ENCODE measurements around the gene ATXN10. TPM values are rescaled to one million over a fixed set of nuclear protein-coding genes. Genes with fewer than 3 reads are reported as not detected.

The ATXN10 gene
- total RNA-seq, 2 experiments from 2014 or later: 43.8 to 48.0 TPM

DNA sequence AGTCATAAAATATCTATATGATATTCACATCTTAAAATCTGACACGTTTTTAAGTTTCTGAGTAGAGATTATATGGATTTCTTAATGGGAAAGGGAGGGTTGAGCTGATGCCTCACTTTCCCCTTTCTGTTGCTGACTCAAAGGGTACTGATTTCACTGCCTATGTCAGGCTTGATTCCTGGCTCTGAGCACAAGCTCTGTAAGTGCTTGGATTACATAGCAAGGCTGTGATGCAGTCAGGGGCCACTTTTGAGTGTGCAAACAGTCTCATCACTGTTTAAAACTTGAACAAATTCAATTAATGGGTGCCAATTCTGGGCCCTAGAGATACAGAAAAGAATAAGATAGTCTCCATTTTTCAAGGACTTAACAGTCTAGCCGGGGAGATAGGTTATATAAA, 14.4 kb downstream of the ATXN10 start:
- ChIA-PET CTCF (no interaction called here), POLR2A (no interaction called here)
- no peak overlapping the region for H3K27ac Mint-ChIP-seq
- peaks cover 27% of the 10 kb centered on the region for H3K36me3 Mint-ChIP-seq (ENCODE audit: low read depth)
- no peak overlapping the region for H3K4me3 Mint-ChIP-seq
- no peak for DNase-seq
- H3K9me3 Mint-ChIP-seq: no peaks in the 10 kb centered on the region
- Histone ChIP-seq H3K36me3 (ENCODE audit: insufficient read depth, low read length) (peaks cover 8% of the 10 kb centered on the region), H3K4me3 (ENCODE audit: low read length) (no peak overlapping the region), H3K4me1 (ENCODE audit: insufficient read depth, low read length) (peaks cover 25% of the 10 kb centered on the region), H3K27ac (ENCODE audit: low read depth in 1 of 2, low read length in 2 of 2) (no peak overlapping the region), H3K9me3 (ENCODE audit: control insufficient read depth in 1 of 2, insufficient read depth in 1 of 2, low read length in 2 of 2) (no peaks in the 10 kb centered on the region), H3K27me3 (ENCODE audit: control insufficient read depth in 1 of 2, insufficient read depth in 2 of 2, low read length in 2 of 2) (no peaks in the 10 kb centered on the region)
- H3K27me3 Mint-ChIP-seq: no peaks in the 10 kb centered on the region
- TF ChIP-seq, protein P1, sequence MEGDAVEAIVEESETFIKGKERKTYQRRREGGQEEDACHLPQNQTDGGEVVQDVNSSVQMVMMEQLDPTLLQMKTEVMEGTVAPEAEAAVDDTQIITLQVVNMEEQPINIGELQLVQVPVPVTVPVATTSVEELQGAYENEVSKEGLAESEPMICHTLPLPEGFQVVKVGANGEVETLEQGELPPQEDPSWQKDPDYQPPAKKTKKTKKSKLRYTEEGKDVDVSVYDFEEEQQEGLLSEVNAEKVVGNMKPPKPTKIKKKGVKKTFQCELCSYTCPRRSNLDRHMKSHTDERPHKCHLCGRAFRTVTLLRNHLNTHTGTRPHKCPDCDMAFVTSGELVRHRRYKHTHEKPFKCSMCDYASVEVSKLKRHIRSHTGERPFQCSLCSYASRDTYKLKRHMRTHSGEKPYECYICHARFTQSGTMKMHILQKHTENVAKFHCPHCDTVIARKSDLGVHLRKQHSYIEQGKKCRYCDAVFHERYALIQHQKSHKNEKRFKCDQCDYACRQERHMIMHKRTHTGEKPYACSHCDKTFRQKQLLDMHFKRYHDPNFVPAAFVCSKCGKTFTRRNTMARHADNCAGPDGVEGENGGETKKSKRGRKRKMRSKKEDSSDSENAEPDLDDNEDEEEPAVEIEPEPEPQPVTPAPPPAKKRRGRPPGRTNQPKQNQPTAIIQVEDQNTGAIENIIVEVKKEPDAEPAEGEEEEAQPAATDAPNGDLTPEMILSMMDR (IDR thresholded peaks at IDR 0.05): no peak
- ATAC-seq (ENCODE audit: poor library complexity): no peak
- intact Hi-C loops (cut with DNase I, micrococcal nuclease): no loop called here
- peaks cover 49% of the 10 kb centered on the region for H3K4me1 Mint-ChIP-seq (ENCODE audit: low read depth)

GRCh38 chr22:45686836-45687235, 15.2 kb downstream of the ATXN10 start:
- intact Hi-C loops (cut with DNase I, micrococcal nuclease): no loop called here
- Histone ChIP-seq H3K4me3 (ENCODE audit: low read length) (no peak overlapping the region), H3K27me3 (ENCODE audit: control insufficient read depth in 1 of 2, insufficient read depth in 2 of 2, low read length in 2 of 2) (no peaks in the 10 kb centered on the region), H3K9me3 (ENCODE audit: control insufficient read depth in 1 of 2, insufficient read depth in 1 of 2, low read length in 2 of 2) (no peaks in the 10 kb centered on the region), H3K27ac (ENCODE audit: low read depth in 1 of 2, low read length in 2 of 2) (no peak overlapping the region), H3K4me1 (ENCODE audit: insufficient read depth, low read length) (peaks cover 22% of the 10 kb centered on the region), H3K36me3 (ENCODE audit: insufficient read depth, low read length) (peaks cover 12% of the 10 kb centered on the region)
- Mint-ChIP-seq H3K9me3 (no peaks in the 10 kb centered on the region), H3K4me1 (ENCODE audit: low read depth) (peaks cover 49% of the 10 kb centered on the region), H3K27me3 (no peaks in the 10 kb centered on the region), H3K27ac (no peak overlapping the region), H3K4me3 (no peak overlapping the region), H3K36me3 (ENCODE audit: low read depth) (peaks cover 35% of the 10 kb centered on the region)
- no peak for ATAC-seq (ENCODE audit: poor library complexity)
- TF ChIP-seq, protein P1 (IDR thresholded peaks at IDR 0.05): no peak
- no peak for DNase-seq
- CTCF ChIA-PET: interaction anchor here (0.6 kb wide), 1 partner anchor 10 kb away, joined by 3 read pairs; no protein-coding TSS in a partner anchor
- POLR2A ChIA-PET: no interaction called here

GRCh38 chr22:45688600-45689080, 17.0 kb downstream of the ATXN10 start:
- Histone ChIP-seq H3K4me1 (ENCODE audit: insufficient read depth, low read length) (peaks cover 14% of the 10 kb centered on the region), H3K9me3 (ENCODE audit: control insufficient read depth in 1 of 2, insufficient read depth in 1 of 2, low read length in 2 of 2) (no peaks in the 10 kb centered on the region), H3K4me3 (ENCODE audit: low read length) (no peak overlapping the region), H3K36me3 (ENCODE audit: insufficient read depth, low read length) (peaks cover 26% of the 10 kb centered on the region), H3K27me3 (ENCODE audit: control insufficient read depth in 1 of 2, insufficient read depth in 2 of 2, low read length in 2 of 2) (no peaks in the 10 kb centered on the region), H3K27ac (ENCODE audit: low read depth in 1 of 2, low read length in 2 of 2) (no peak overlapping the region)
- no peak for DNase-seq
- Mint-ChIP-seq H3K27me3 (no peaks in the 10 kb centered on the region), H3K27ac (peak overlapping the region; percentile 26), H3K4me1 (ENCODE audit: low read depth) (peaks cover 49% of the 10 kb centered on the region), H3K36me3 (ENCODE audit: low read depth) (peaks cover 53% of the 10 kb centered on the region), H3K9me3 (no peaks in the 10 kb centered on the region), H3K4me3 (no peak overlapping the region)
- intact Hi-C loops (cut with DNase I, micrococcal nuclease): no loop called here
- TF ChIP-seq, protein P1 (IDR thresholded peaks at IDR 0.05): no peak
- CTCF ChIA-PET: no interaction called here
- POLR2A ChIA-PET: no interaction called here
- no peak for ATAC-seq (ENCODE audit: poor library complexity)
